Coronary artery (tissue), 2 donors: ENCODE measurements around the gene KRTAP4-12.
"Not testable (repeated sequence)": the region's sequence is repeated elsewhere in the genome, so short reads cannot be mapped to it uniquely, and the experiment has no call there.

Source experiments
- DNase-seq: peaks from one replicate; pipeline ENCODE4 v3.0.0-alpha.2; 2017; ENCODE audit warnings: low spot score
- H3K27ac ChIP-seq, 2 donors: fragments of 200-600 bp; sonication (generic); one replicate each; pipeline ENCODE4 v1.5.1; 2016 to 2019
- H3K4me3 ChIP-seq: fragments of 200-600 bp; sonication (generic); 2 replicates; pipeline ENCODE4 v1.5.1; 2016; ENCODE audit warnings: mild to moderate bottlenecking, moderate library complexity
- TF ChIP-seq, protein P1 (sequence below): fragments of 200-600 bp; sonication (generic); IDR thresholded peaks from one replicate; pipeline ENCODE4 v1.5.1; 2019; ENCODE audit warnings: antibody characterized with exemption

KRTAP4-12 gene

GRCh38 chr17:41151525-41151924 lies 27.5 kb upstream of the KRTAP4-12 start:
- H3K4me3 ChIP-seq = no peak overlapping the region
- no peak overlapping the region for H3K27ac ChIP-seq
- DNase-seq = no peak
- TF ChIP-seq, protein P1, sequence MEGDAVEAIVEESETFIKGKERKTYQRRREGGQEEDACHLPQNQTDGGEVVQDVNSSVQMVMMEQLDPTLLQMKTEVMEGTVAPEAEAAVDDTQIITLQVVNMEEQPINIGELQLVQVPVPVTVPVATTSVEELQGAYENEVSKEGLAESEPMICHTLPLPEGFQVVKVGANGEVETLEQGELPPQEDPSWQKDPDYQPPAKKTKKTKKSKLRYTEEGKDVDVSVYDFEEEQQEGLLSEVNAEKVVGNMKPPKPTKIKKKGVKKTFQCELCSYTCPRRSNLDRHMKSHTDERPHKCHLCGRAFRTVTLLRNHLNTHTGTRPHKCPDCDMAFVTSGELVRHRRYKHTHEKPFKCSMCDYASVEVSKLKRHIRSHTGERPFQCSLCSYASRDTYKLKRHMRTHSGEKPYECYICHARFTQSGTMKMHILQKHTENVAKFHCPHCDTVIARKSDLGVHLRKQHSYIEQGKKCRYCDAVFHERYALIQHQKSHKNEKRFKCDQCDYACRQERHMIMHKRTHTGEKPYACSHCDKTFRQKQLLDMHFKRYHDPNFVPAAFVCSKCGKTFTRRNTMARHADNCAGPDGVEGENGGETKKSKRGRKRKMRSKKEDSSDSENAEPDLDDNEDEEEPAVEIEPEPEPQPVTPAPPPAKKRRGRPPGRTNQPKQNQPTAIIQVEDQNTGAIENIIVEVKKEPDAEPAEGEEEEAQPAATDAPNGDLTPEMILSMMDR = no peak

DNA sequence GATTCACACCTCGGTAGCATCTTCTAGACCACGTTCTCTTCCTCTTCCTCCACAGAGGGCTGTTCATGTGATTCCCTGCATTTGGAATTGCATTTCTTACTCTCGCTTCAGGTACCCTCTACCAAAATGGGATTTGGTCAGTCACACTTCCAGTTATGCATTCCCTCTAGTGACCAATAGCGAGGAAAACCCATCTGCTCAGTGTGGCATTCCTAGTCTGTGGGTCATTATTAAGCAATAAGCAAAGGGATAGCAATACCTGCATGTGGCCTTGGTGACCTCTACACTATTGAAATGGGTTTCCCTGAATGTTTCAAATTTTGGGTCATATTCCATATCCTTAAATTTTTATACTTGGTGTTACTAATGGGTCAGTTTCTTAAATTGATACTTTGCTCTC lies 26.0 kb upstream of the KRTAP4-12 start:
- no peak overlapping the region for H3K27ac ChIP-seq
- no peak overlapping the region for H3K4me3 ChIP-seq
- TF ChIP-seq, protein P1 = no peak
- DNase-seq = no peak

- no peak for DNase-seq
- no peak within 1 kb of the TSS for H3K4me3 ChIP-seq
- no peak within 1 kb of the TSS for H3K27ac ChIP-seq
- TF ChIP-seq, protein P1 = no peak
Measured at GRCh38 chr17:41149652-41149985, 25.6 kb upstream of the KRTAP4-12 start, which contains the start of gene KRTAP4-5. Gene KRTAP4-5, minus strand, starts transcription at chr17:41149825. Its CDS starts 58 bp downstream, at chr17:41149767.

- not testable (repeated sequence) for H3K4me3 ChIP-seq, DNase-seq, H3K27ac ChIP-seq
Measured at GRCh38 chr17:41148971-41149651, 25.1 kb upstream of the KRTAP4-12 start.

DNA sequence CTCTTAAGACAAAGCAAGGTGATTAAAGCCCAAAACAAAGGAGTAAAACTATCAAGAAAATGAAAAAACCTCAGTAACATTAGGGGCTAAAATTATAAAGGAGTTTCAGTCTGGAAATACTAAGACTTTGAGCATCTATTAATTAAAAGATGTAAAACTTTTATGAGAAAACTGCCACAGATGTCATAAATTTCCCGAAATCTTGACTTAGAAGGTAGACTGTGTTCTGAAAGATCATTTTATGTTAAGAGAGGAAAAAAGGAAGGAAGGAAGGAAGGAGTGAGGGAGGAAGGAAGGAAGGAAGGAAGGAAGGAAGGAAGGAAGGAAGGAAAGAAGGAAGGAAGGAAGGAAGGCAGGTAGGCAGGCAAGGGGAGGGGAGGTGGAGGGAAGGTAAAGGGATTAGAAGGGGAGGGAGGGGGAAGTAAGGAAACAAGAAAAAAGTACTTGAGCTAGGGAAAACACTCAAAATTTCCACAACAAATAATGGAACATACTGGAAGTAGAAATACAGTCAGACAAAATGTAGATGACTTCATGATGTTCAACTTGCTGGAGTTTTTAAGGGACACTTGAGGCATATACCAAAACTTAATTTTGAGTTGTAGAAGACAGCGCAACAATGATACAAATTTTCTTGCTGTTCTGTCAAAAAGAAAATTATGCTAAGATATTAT lies 23.7 kb upstream of the KRTAP4-12 start:
- no peak for DNase-seq
- TF ChIP-seq, protein P1 = no peak
- no peak overlapping the region for H3K27ac ChIP-seq
- no peak overlapping the region for H3K4me3 ChIP-seq

DNA sequence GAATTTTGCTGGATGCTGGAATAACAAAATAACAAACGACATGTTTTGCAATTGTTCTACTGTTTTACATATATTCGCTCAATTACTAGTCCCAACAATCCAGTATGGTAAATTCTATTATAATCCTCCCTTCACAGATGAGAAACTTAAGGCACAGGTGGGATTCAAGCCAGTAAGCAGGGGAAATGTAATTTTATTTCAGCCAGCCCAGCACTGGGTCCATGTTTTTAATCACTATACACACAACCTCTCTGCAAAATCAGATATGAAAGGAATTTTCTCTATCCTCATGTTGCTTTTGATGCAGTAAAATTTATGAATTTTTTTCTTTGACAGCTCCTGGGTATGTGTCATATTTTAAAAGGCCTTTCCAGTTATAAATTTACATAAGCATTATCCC lies 21.3 kb upstream of the KRTAP4-12 start:
- no peak for DNase-seq
- TF ChIP-seq, protein P1 = no peak
- Histone ChIP-seq H3K4me3 (no peak overlapping the region), H3K27ac (no peak overlapping the region)

DNA sequence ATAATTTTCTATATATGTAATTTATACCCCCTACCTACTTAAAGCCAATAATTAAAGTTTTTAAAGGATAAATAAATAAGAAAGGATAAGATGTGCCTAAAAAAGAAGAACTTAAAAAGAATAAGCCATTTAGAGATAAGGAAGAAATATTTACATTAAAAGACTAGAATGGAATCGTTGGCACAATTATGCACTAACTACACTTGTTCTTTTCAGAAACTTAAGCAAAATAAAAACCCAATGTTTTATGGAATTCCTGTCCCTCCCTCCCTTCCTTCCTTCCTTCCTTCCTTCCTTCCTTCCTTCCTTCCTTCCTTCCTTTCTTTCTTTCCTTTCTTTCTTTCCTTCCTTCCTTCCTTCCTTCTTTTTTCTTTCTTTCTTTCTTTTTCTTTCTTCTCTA lies 20.9 kb upstream of the KRTAP4-12 start:
- H3K4me3 ChIP-seq = no peak overlapping the region
- no peak for DNase-seq
- H3K27ac ChIP-seq = no peak overlapping the region
- TF ChIP-seq, protein P1 = no peak
